GM12865 (cell line): ENCODE data around the gene SMIM15.
A peak's percentile ranks its signal among the peaks of the same experiment; 100 is the strongest.

Experiments used
- DNase-seq: peaks from one replicate; pipeline ENCODE4 v3.0.0; 2010; ENCODE audit warnings: low read depth
- H3K4me3 ChIP-seq: 2 replicates; pipeline ENCODE4 v1.5.1; 2011; ENCODE audit warnings: mild to moderate bottlenecking, low read depth, low read length, control low read depth
- TF ChIP-seq, protein P1 (sequence below): IDR thresholded peaks from 2 replicates; pipeline ENCODE4 v1.5.1; 2011; ENCODE audit warnings: low read length, control low read depth, low read depth, inconsistent platforms; ENCODE audit not compliant: insufficient read depth; ENCODE audit errors: missing control alignments

SMIM15 gene

DNA sequence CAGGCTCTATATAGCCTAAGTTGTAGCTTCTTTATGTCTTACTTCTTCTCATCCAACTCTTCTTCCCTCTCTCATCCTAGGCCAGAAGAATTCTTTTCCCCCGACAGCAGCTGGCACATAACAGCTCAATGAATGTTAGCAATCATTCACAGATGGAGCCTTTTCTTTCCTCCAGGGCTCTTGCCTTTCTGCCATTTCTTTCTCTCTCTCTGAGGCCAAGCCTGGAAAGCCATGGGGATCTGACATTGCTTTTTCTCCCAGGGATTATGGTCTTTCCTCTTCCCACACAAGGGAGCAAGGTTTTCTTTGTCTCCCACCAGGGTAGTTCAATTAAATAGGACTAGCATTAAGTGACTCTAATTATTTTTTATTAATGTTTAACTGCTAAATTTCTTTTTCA, 20.5 kb downstream of the SMIM15 start:
- TF ChIP-seq, protein P1, sequence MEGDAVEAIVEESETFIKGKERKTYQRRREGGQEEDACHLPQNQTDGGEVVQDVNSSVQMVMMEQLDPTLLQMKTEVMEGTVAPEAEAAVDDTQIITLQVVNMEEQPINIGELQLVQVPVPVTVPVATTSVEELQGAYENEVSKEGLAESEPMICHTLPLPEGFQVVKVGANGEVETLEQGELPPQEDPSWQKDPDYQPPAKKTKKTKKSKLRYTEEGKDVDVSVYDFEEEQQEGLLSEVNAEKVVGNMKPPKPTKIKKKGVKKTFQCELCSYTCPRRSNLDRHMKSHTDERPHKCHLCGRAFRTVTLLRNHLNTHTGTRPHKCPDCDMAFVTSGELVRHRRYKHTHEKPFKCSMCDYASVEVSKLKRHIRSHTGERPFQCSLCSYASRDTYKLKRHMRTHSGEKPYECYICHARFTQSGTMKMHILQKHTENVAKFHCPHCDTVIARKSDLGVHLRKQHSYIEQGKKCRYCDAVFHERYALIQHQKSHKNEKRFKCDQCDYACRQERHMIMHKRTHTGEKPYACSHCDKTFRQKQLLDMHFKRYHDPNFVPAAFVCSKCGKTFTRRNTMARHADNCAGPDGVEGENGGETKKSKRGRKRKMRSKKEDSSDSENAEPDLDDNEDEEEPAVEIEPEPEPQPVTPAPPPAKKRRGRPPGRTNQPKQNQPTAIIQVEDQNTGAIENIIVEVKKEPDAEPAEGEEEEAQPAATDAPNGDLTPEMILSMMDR: no peak
- DNase-seq: no peak
- no peak overlapping the region for H3K4me3 ChIP-seq

DNA sequence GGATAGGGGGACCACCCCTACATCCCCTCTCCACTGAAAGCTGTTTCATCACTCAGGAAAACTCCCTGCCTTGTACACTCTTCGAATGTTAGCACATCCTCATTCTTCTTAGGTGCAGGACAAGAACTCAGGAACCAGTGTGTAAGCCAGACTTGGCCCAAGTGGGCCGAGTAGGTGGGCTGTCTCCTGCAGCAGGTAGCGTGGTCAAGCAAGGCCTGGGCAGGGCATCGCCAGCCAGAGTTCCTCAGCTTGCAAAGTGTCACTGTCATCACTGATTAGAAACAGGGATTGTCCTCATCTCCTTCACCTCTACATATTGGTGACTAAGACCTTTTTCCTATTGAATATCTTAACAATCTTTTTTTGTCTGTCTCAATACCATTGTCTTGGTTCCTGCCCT, 22.3 kb downstream of the SMIM15 start:
- H3K4me3 ChIP-seq: no peak overlapping the region
- no peak for DNase-seq
- TF ChIP-seq, protein P1: no peak

DNA sequence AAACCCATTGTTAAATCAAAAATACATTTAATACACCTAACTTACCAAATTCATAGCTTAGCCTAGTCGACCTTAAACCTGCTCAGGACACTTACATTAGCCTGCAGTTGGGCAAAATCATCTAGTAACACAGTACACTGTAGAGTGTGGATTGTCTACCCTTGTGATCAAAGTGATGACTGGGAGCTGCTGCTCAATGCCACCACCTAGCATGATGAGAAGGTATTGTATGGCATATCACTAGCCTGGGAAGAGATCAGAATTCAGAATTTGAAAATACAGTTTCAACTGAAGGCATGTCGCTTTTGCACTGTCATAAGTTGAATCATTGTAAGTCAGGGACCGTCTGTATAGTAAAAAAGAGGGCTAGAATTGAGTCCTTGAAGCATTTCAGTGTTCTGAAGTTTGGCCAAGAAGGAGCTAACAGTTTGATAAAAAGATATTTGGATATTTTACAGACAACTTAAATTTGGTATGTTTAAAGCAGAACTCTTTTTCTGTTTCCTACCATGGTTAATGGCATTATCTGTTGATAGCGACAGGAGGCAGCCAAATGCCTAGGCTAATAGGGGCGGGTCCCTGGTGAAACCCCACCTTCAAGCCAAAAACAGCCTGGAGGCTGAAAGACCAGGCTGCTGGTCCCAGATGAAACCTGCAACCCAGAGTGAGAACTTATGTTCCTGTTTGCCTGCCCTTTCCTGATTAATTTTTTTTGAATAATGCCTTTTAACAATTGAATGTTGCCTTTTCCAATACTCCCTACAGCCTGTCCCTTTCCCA, 23.0 kb downstream of the SMIM15 start:
- TF ChIP-seq, protein P1: peak; percentile 20
- DNase-seq: no peak
- no peak overlapping the region for H3K4me3 ChIP-seq

DNA sequence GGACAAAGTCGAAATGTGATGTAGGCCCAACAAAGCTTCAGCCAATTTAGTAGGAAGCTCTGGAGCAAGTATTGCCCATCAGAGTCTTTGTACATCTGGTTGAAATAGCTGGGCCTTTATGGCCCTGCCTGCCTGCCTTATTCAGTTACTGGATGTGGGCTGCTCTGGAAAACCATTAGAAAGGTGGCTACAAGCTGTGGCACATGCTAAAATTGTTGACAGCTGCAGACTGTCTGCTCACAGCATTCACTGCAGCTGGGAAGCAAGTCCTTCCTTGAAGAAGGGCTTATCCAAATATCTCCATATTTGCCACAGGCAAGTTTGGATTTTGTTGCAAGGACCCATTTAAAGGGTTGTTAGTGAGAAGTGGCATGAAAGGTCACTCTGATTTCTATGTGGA, 24.4 kb downstream of the SMIM15 start:
- H3K4me3 ChIP-seq: no peak overlapping the region
- DNase-seq: no peak
- TF ChIP-seq, protein P1: no peak

DNA sequence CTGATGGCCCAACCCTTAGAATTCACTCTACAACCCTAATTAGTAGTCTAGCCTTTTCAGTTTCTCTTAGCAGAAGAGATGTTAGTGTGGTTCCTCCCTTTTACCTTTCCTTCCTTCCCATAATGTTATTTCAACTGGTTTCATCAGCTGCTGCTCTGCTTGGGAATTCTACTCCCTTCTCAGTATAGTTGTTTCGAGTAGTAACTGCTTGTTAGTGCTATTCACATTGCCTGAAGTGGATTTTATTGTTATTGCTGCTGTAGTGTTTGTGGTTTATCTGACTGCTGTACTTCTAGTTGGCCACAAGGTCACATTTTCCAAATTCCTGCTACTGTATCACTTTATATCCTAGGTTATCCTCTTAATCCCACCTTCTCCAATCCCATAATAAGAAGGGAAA, 29.7 kb downstream of the SMIM15 start:
- H3K4me3 ChIP-seq: no peak overlapping the region
- DNase-seq: no peak
- TF ChIP-seq, protein P1: no peak

DNA sequence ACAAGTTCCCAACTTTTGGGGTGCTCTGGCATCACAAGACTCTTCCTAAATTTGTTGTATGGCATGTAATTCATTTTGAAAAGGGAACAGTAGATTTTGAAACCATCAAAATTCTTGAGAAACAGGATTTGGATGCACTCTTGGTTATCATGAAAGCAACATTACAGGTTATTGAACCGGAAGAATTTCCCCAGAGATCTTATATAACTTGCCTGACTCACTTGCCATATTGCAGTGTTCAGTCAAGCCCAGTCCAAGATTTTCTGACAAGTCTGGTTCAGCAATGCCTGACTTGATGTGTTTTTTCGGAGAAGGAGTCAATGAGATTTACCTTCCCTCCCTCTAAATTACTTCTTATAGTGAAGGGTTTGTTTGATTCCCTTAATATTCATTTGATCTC, 32.0 kb downstream of the SMIM15 start:
- TF ChIP-seq, protein P1: no peak
- H3K4me3 ChIP-seq: no peak overlapping the region
- no peak for DNase-seq

DNA sequence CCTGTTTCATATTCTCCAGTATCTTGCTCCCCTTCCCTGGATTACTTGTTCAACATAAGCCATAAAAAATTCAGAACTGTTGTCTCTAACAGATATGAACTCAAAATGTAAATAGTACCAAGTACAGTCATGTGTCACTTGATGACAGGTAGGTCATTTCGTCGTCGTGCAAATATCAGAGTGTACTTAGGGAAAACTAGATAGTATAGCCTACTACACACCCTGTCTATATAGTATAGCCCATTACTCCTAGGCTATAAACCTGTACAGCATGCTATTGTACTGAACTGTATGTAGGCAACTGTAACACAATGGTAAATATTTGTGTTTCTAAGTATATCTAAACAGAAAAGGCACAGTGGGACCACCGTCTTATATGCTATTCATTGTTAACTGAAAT, 39.1 kb downstream of the SMIM15 start:
- TF ChIP-seq, protein P1: no peak
- DNase-seq: no peak
- no peak overlapping the region for H3K4me3 ChIP-seq
